Dendritic cell treated with granulocyte-macrophage colony-stimulating factor and Interleukin-4, amounts not matched to agents 40 ng/mL and 50 ng/mL, for 4 days (primary cell): Measurements from ENCODE around the gene SLC6A19.

Source experiments
- H3K27ac Mint-ChIP-seq: one replicate; pipeline ENCODE4 v1.8.0; 2022; ENCODE audit warnings: mild to moderate bottlenecking, mixed read lengths
- H3K27me3 Mint-ChIP-seq: one replicate; pipeline ENCODE4 v1.8.0; 2022; ENCODE audit warnings: mild to moderate bottlenecking, mixed read lengths
- H3K36me3 Mint-ChIP-seq: one replicate; pipeline ENCODE4 v1.8.0; 2022; ENCODE audit warnings: low read depth, mixed read lengths
- H3K4me1 Mint-ChIP-seq: one replicate; pipeline ENCODE4 v1.8.0; 2022; ENCODE audit warnings: low read depth, mixed read lengths
- H3K4me3 Mint-ChIP-seq: one replicate; pipeline ENCODE4 v1.8.0; 2022; ENCODE audit warnings: mild to moderate bottlenecking, moderate library complexity, mixed read lengths
- H3K9me3 Mint-ChIP-seq: one replicate; pipeline ENCODE4 v1.8.0; 2022; ENCODE audit warnings: mixed read lengths
- intact Hi-C: fragments of 100-400 bp; cut with micrococcal nuclease; formaldehyde crosslinking; loops from one replicate; pipeline ENCODE4 v1.15.0; 2022

The SLC6A19 gene

GRCh38 chr5:1172007-1172581 lies 29.3 kb upstream of the SLC6A19 start:
- Mint-ChIP-seq H3K4me3 (no peak overlapping the region), H3K36me3 (no peaks in the 10 kb centered on the region), H3K4me1 (peaks cover 10% of the 10 kb centered on the region), H3K27ac (no peak overlapping the region), H3K9me3 (no peaks in the 10 kb centered on the region), H3K27me3 (peaks cover 28% of the 10 kb centered on the region)
- intact Hi-C loops = no loop called here

- H3K9me3 Mint-ChIP-seq = no peaks in the 10 kb centered on the region
- intact Hi-C loops = no loop called here
- H3K36me3 Mint-ChIP-seq = no peaks in the 10 kb centered on the region
- peaks cover 8% of the 10 kb centered on the region for H3K4me1 Mint-ChIP-seq
- H3K4me3 Mint-ChIP-seq = no peak overlapping the region
- H3K27me3 Mint-ChIP-seq = peaks cover 27% of the 10 kb centered on the region
- H3K27ac Mint-ChIP-seq = no peak overlapping the region
These were observed 28.6 kb upstream of the SLC6A19 start for GRCh38 chr5:1172670-1173404.

- H3K36me3 Mint-ChIP-seq = no peaks in the 10 kb centered on the region
- no peak overlapping the region for H3K4me3 Mint-ChIP-seq
- intact Hi-C loops = loop anchor here (2.0 kb wide), 1 partner anchor 251 kb away; no protein-coding TSS in a partner anchor
- H3K27ac Mint-ChIP-seq = no peak overlapping the region
- H3K4me1 Mint-ChIP-seq = peaks cover under 1% of the 10 kb centered on the region
- peaks cover 21% of the 10 kb centered on the region for H3K27me3 Mint-ChIP-seq
- H3K9me3 Mint-ChIP-seq = no peaks in the 10 kb centered on the region
These were observed 27.8 kb upstream of the SLC6A19 start for GRCh38 chr5:1173485-1174070.

- Mint-ChIP-seq H3K27me3 (peaks cover 20% of the 10 kb centered on the region), H3K4me3 (no peak overlapping the region), H3K9me3 (no peaks in the 10 kb centered on the region), H3K4me1 (no peaks in the 10 kb centered on the region), H3K27ac (no peak overlapping the region), H3K36me3 (no peaks in the 10 kb centered on the region)
- intact Hi-C loops = loop anchor here (2.0 kb wide), 1 partner anchor 252 kb away; no protein-coding TSS in a partner anchor
These were observed 27.1 kb upstream of the SLC6A19 start for GRCh38 chr5:1174122-1174936.

GRCh38 chr5:1175015-1175414 lies 26.4 kb upstream of the SLC6A19 start:
- H3K36me3 Mint-ChIP-seq = no peaks in the 10 kb centered on the region
- H3K4me3 Mint-ChIP-seq = no peak overlapping the region
- no peak overlapping the region for H3K27ac Mint-ChIP-seq
- no peaks in the 10 kb centered on the region for H3K4me1 Mint-ChIP-seq
- no peaks in the 10 kb centered on the region for H3K9me3 Mint-ChIP-seq
- intact Hi-C loops = loop anchor here (2.0 kb wide), 1 partner anchor 252 kb away; no protein-coding TSS in a partner anchor
- peaks cover 15% of the 10 kb centered on the region for H3K27me3 Mint-ChIP-seq

GRCh38 chr5:1175801-1176472 lies 25.5 kb upstream of the SLC6A19 start:
- H3K4me1 Mint-ChIP-seq = no peaks in the 10 kb centered on the region
- intact Hi-C loops = loop anchor here (2.0 kb wide), 1 partner anchor 253 kb away; no protein-coding TSS in a partner anchor
- peaks cover 15% of the 10 kb centered on the region for H3K27me3 Mint-ChIP-seq
- no peak overlapping the region for H3K27ac Mint-ChIP-seq
- H3K4me3 Mint-ChIP-seq = no peak overlapping the region
- H3K9me3 Mint-ChIP-seq = no peaks in the 10 kb centered on the region
- no peaks in the 10 kb centered on the region for H3K36me3 Mint-ChIP-seq

- H3K9me3 Mint-ChIP-seq = no peaks in the 10 kb centered on the region
- intact Hi-C loops = no loop called here
- H3K27ac Mint-ChIP-seq = no peak overlapping the region
- peaks cover 12% of the 10 kb centered on the region for H3K27me3 Mint-ChIP-seq
- no peaks in the 10 kb centered on the region for H3K4me1 Mint-ChIP-seq
- H3K4me3 Mint-ChIP-seq = no peak overlapping the region
- no peaks in the 10 kb centered on the region for H3K36me3 Mint-ChIP-seq
These were observed 24.7 kb upstream of the SLC6A19 start for GRCh38 chr5:1176473-1177391.

GRCh38 chr5:1177826-1178528 lies 23.4 kb upstream of the SLC6A19 start:
- Mint-ChIP-seq H3K4me1 (no peaks in the 10 kb centered on the region), H3K9me3 (no peaks in the 10 kb centered on the region), H3K27ac (no peak overlapping the region), H3K27me3 (peaks cover 10% of the 10 kb centered on the region), H3K4me3 (no peak overlapping the region), H3K36me3 (no peaks in the 10 kb centered on the region)
- intact Hi-C loops = no loop called here

GRCh38 chr5:1178529-1179382 lies 22.6 kb upstream of the SLC6A19 start:
- Mint-ChIP-seq H3K27me3 (peaks cover 7% of the 10 kb centered on the region), H3K36me3 (no peaks in the 10 kb centered on the region), H3K4me1 (no peaks in the 10 kb centered on the region), H3K27ac (no peak overlapping the region), H3K4me3 (no peak overlapping the region), H3K9me3 (no peaks in the 10 kb centered on the region)
- intact Hi-C loops = no loop called here

- H3K4me3 Mint-ChIP-seq = no peak overlapping the region
- no peaks in the 10 kb centered on the region for H3K9me3 Mint-ChIP-seq
- H3K27ac Mint-ChIP-seq = no peak overlapping the region
- H3K4me1 Mint-ChIP-seq = no peaks in the 10 kb centered on the region
- H3K27me3 Mint-ChIP-seq = peaks cover 5% of the 10 kb centered on the region
- intact Hi-C loops = no loop called here
- H3K36me3 Mint-ChIP-seq = no peaks in the 10 kb centered on the region
These were observed 22.0 kb upstream of the SLC6A19 start for GRCh38 chr5:1179383-1179715.

- Mint-ChIP-seq H3K4me1 (no peaks in the 10 kb centered on the region), H3K36me3 (no peaks in the 10 kb centered on the region), H3K27me3 (no peaks in the 10 kb centered on the region), H3K4me3 (no peak overlapping the region), H3K9me3 (no peaks in the 10 kb centered on the region), H3K27ac (no peak overlapping the region)
- intact Hi-C loops = no loop called here
These were observed 21.3 kb upstream of the SLC6A19 start for GRCh38 chr5:1180096-1180495.

- Mint-ChIP-seq H3K36me3 (no peaks in the 10 kb centered on the region), H3K27ac (no peak overlapping the region), H3K9me3 (no peaks in the 10 kb centered on the region), H3K27me3 (no peaks in the 10 kb centered on the region), H3K4me3 (no peak overlapping the region), H3K4me1 (no peaks in the 10 kb centered on the region)
- intact Hi-C loops = no loop called here
These were observed 20.5 kb upstream of the SLC6A19 start for GRCh38 chr5:1180841-1181271.
